SHP77 (cell line): Measurements from ENCODE around the gene GRIN1.
A peak's percentile ranks its signal among the peaks of the same experiment; 100 is the strongest.

ENCODE experiments used
- DNase-seq, 2 experiments: peaks; one replicate each; lab custom pipeline; 2025; lab: John Stamatoyannopoulos, UW

Gene GRIN1

GRCh38 chr9:137178201-137178938 lies 39.4 kb downstream of the GRIN1 start:
- DNase-seq = no peak

GRCh38 chr9:137178939-137179630 lies 40.1 kb downstream of the GRIN1 start:
- no peak for DNase-seq

GRCh38 chr9:137179761-137180160 lies 40.8 kb downstream of the GRIN1 start:
- DNase-seq = no peak

GRCh38 chr9:137180491-137180890 lies 41.5 kb downstream of the GRIN1 start:
- no peak for DNase-seq

GRCh38 chr9:137181680-137182079 lies 42.7 kb downstream of the GRIN1 start:
- no peak for DNase-seq

- no peak for DNase-seq
These were observed 43.9 kb downstream of the GRIN1 start for GRCh38 chr9:137182836-137183235.

GRCh38 chr9:137183980-137184595 lies 45.1 kb downstream of the GRIN1 start:
- DNase-seq = no peak

GRCh38 chr9:137184881-137185660 lies 46.1 kb downstream of the GRIN1 start:
- DNase-seq = no peak

- DNase-seq = no peak
These were observed 47.0 kb downstream of the GRIN1 start for GRCh38 chr9:137185921-137186320.

- no peak for DNase-seq
These were observed 47.4 kb downstream of the GRIN1 start for GRCh38 chr9:137186385-137186784.

- no peak for DNase-seq
These were observed 48.4 kb downstream of the GRIN1 start for GRCh38 chr9:137187386-137187785.

GRCh38 chr9:137188086-137188489 lies 49.1 kb downstream of the GRIN1 start:
- DNase-seq = no peak

- DNase-seq = peak; percentile 90 to 91
These were observed 49.7 kb downstream of the GRIN1 start, which contains the start of the genes ANAPC2 and SSNA1 for GRCh38 chr9:137188490-137189296. Gene ANAPC2, minus strand, starts transcription at chr9:137188560. Its CDS starts 28 bp downstream, at chr9:137188532. Gene SSNA1, plus strand, starts transcription at chr9:137188676. Its CDS starts 51 bp downstream, at chr9:137188727.

- no peak for DNase-seq
These were observed 50.6 kb downstream of the GRIN1 start for GRCh38 chr9:137189297-137190295.

GRCh38 chr9:137190315-137190856 lies 51.4 kb downstream of the GRIN1 start:
- DNase-seq = no peak

GRCh38 chr9:137191245-137191644 lies 52.3 kb downstream of the GRIN1 start:
- no peak for DNase-seq

- DNase-seq = no peak
These were observed 52.9 kb downstream of the GRIN1 start for GRCh38 chr9:137191691-137192447.

- no peak for DNase-seq
These were observed 53.5 kb downstream of the GRIN1 start for GRCh38 chr9:137192448-137192780.

GRCh38 chr9:137192859-137193258 lies 53.9 kb downstream of the GRIN1 start:
- DNase-seq = no peak
